ENCODE results near the gene MAPK1IP1L.
"Not testable (repeated sequence)": the region's sequence is repeated elsewhere in the genome, so short reads cannot be mapped to it uniquely, and the experiment has no call there.

Gene MAPK1IP1L

DNA sequence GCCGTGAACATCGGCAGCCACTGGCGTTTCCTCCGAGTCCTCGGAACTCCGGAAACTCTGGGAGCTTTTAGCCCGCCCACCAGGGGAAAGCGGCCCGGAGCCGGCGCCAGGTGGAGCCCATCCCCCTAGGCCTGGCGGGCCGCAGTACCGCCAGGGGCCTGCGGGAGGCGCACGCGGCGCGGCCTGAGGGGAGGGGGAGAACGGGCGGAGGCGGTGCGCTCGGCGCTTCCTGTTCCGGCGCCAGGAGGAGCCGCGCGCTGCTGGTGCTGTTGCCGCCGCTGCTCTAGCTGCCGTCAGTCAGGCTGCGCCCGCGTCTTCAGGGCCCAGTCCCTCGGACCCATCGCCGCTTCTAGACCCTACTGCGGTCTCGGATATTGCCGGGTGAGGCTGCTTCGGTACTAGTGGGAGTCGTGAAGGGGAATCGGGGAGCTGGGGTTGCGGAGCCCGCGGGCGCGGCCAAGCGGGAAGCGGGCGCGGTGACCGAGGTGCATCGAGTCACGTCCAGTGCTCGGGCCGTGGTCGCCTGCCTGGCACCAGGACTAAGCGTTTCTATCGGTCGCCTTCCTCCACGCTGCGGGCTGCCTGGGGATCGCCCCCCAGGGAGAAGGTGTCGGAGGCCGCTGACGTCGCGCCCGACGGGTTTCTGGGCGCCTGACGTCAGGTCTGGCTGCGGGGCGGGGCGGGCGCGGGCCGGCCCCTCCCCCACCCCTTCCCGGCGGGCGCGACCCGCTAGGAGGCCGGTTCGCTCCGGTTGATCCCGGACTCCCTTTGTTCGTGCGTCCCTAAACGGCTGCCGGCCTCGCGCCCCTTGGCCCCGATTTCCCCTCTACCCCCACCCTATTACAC lies at the start of gene MAPK1IP1L:
Gene MAPK1IP1L (plus strand): TSS at position 225 of the 846 bp plus-strand sequence. CDS start 10,037 bp downstream, outside the sequence.
- in situ Hi-C loops (cut with MboI; ENCODE audit: low sequenced_read_pairs): no loop called here

DNA sequence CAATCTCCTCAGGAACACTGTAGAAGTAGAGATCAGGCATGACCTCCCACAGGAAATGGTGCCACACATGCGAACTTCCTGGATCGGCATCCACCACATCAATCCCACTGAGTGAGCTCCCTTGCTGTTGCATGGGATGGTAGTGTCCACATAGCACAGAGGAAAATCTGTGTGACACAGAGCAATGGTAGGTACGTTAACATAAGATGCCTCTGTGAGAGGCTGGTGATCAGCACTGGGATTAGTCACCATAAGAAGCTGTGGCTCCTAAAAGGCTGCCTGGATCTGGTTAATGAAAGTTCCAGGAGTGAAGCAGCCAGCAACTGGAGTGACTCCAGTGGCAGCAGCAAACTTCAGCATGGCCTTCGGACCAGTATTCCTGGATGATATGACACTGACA lies 46.4 kb upstream of the MAPK1IP1L start:
- in situ Hi-C loops (cut with MboI; ENCODE audit: low sequenced_read_pairs): no loop called here

GRCh38 chr14:55015006-55015405 lies 36.4 kb upstream of the MAPK1IP1L start:
- in situ Hi-C loops (cut with MboI; ENCODE audit: low sequenced_read_pairs): no loop called here

- in situ Hi-C loops (cut with MboI; ENCODE audit: low sequenced_read_pairs): no loop called here
Observed at GRCh38 chr14:55019968-55020554, 31.4 kb upstream of the MAPK1IP1L start.

DNA sequence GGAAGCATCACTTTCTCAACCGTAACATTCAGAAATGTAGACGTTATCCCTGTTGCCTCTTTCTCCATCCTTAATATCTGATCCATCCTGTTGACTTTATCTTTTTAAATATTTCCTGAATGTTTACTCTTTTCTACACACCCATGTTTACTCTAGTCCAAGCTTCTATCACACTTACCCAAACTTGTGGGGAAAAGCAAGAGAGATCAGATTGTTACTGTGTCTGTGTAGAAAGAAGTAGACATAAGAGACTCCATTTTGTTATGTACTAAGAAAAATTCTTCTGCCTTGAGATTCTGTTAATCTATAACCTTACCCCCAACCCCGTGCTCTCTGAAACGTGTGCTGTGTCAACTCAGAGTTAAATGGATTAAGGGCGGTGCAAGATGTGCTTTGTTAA lies 27.1 kb upstream of the MAPK1IP1L start:
- in situ Hi-C loops (cut with MboI; ENCODE audit: low sequenced_read_pairs): not testable (repeated sequence)

DNA sequence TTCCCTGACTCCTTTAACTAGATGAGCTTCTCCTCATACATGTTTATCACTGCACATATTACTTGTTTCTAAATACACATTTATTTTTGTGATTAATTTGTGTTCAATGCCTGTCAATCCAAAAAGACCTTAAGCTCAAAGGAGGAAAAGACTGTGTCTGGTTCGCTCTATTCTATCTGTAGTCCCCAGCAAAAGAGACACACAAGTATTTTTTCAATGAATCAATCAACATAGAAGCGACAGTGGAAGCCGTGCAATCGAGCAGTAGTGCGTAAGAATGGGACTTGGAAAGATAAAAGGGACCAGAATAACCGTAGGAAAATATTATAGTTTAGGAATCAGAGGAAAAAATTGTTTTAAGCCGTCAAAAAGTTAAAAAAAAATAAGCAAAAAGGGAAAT lies 25.5 kb upstream of the MAPK1IP1L start:
- in situ Hi-C loops (cut with MboI; ENCODE audit: low sequenced_read_pairs): no loop called here

DNA sequence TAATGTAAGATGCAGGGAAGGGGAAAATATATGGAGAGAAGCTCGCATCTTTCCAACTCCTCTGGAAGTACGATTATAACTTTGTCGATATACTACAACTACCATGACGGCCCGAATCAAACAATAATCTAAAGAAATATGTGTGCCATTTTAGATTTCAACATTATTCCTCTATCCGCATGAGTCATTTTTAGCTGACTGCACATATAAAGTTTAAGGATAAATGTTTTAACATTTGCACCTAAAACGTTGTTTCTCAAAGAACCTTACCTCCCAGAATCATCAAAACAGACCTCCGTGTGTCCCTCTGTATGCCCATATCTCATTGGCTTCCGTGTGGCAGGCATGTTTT lies 25.0 kb upstream of the MAPK1IP1L start:
- in situ Hi-C loops (cut with MboI; ENCODE audit: low sequenced_read_pairs): no loop called here

DNA sequence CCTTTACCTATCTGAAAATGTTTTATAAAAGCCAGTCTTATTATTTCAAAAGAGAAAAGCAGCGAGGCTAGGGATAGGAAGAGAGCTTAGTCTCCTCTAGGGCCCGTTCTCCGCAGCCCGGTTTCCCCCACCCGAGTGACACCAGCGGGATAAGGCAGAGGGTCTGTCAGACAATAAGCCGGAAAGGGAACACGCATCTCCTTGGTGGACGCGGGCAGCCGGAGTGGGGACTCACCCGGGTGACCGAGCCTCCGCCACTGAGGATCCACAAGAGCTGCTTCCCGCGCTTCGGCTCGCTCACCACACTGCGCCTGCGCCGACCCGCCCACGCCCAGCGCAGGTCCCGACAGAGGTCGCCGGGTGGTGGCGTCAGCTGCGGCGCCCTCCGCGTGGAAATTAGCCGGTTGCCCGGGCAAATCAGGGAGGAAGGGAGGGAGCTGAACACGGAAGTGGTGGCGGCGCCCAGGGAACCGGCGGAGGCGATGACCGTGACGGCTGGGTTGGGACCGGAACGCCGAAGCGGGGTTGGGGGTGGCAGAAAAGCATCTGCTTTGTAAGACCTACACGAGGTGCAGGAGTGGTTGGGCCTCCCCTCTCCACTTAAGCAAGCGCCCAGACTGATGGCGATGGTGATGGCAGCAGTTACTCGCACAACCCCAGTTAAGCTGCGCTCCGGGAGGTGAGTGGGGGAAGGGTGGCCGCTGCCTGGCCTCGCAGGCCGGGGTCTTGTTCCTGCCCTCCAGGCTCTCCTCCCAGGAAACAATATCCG lies 24.5 kb upstream of the MAPK1IP1L start, which contains the start of the genes SOCS4 and WDHD1:
Gene SOCS4 (plus strand): TSS at position 444 of the 769 bp plus-strand sequence. CDS start 15,806 bp downstream, outside the sequence.
Gene WDHD1 (minus strand): TSS at position 307 of the 769 bp plus-strand sequence. CDS start 312 bp downstream, outside the sequence.
- in situ Hi-C loops (cut with MboI; ENCODE audit: low sequenced_read_pairs): no loop called here

- in situ Hi-C loops (cut with MboI; ENCODE audit: low sequenced_read_pairs): no loop called here
Observed at GRCh38 chr14:55028066-55028465, 23.4 kb upstream of the MAPK1IP1L start.

GRCh38 chr14:55028476-55028875 lies 23.0 kb upstream of the MAPK1IP1L start:
- in situ Hi-C loops (cut with MboI; ENCODE audit: low sequenced_read_pairs): no loop called here

GRCh38 chr14:55031190-55031589 lies 20.3 kb upstream of the MAPK1IP1L start:
- in situ Hi-C loops (cut with MboI; ENCODE audit: low sequenced_read_pairs): no loop called here

GRCh38 chr14:55037995-55038394 lies 13.5 kb upstream of the MAPK1IP1L start:
- in situ Hi-C loops (cut with MboI; ENCODE audit: low sequenced_read_pairs): not testable (repeated sequence)

DNA sequence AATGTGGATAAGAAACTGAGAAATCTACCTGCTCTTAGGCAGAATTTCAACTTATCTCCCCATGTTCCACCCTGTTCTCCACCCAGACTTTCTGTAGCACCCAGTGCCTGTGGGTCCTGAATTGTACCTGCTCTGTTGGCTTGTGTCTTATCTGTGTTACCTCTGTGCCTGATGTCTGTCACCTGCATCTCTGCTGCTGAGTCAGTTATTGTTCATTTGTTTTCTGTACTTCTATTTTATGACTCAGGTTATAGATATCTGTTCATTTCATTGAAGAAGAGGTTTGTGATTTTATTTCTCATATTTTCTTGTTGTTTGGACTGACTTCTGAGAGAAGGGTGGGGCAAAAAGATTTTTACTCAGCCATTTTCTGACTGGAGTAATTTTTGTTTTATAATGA lies 12.7 kb upstream of the MAPK1IP1L start:
- in situ Hi-C loops (cut with MboI; ENCODE audit: low sequenced_read_pairs): no loop called here

GRCh38 chr14:55043528-55043927 lies 7.9 kb upstream of the MAPK1IP1L start:
- in situ Hi-C loops (cut with MboI; ENCODE audit: low sequenced_read_pairs): no loop called here

DNA sequence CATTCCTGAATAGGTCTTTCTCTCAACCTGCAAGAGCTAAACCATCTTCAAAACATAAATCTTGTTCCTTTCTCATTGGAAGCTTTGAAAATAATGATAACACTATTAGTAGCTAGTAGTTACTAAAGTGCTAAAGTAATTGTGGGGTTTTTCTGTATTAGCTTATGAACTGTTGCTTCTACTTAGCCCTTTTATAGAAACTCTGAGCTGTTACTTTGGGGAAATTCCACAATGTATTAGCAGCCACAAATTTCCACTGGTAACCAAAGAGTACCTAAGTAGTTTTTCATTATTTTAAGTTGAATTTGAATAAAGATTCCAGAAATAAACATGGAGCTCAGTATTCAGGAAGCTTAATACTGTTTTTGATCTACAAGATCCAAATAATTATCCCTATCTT lies 6.4 kb upstream of the MAPK1IP1L start:
- in situ Hi-C loops (cut with MboI; ENCODE audit: low sequenced_read_pairs): no loop called here

DNA sequence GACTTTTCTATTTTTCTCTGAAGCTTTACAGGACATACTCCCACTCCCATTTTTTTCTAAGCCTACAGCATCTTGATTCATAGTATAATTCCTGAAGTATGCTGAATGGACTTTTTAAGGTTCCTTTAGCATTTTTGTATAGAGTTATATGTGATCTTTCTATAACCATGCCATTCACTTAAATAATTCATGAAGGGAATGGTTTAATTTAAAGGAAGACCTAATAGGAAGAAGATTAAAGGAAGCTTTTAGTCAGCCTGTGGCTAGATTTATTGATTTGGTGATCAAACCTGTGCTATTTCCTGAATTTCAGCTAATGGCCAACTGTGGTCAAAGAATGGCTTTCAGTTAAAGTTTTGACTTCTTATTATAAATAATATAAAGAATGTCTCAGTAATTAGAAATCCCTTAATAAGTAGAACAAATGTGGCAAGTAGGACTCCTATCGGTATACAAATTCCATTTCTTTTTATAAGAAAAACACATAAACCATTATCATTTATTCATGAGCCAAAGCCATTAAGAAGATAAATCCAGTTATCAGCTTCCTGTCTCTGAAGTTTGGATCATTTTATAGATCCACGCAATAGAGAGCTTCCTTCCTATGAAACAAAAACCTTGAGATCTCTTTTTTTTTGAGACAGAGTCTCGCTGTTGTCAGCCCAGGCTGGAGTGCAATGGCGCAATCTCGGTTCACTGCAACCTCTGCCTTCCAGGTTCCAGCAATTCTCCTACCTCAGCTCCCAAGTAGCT lies 4.0 kb upstream of the MAPK1IP1L start:
- in situ Hi-C loops (cut with MboI; ENCODE audit: low sequenced_read_pairs): no loop called here

GRCh38 chr14:55048900-55049436 lies 2.5 kb upstream of the MAPK1IP1L start:
- in situ Hi-C loops (cut with MboI; ENCODE audit: low sequenced_read_pairs): no loop called here

DNA sequence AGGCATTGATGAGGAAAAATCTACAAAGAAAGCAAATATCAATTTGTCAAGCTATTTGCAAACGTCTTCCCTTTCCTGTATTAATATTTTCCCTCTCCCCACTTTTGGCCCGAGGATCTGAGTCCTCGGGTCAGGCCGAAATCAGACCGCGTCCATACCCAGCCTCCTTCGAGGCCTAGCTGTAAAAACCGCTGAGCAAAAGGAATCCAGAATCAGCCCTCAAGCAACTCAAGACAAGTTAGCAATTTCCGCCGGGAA lies 353 bp upstream of the MAPK1IP1L start:
- in situ Hi-C loops (cut with MboI; ENCODE audit: low sequenced_read_pairs): no loop called here

DNA sequence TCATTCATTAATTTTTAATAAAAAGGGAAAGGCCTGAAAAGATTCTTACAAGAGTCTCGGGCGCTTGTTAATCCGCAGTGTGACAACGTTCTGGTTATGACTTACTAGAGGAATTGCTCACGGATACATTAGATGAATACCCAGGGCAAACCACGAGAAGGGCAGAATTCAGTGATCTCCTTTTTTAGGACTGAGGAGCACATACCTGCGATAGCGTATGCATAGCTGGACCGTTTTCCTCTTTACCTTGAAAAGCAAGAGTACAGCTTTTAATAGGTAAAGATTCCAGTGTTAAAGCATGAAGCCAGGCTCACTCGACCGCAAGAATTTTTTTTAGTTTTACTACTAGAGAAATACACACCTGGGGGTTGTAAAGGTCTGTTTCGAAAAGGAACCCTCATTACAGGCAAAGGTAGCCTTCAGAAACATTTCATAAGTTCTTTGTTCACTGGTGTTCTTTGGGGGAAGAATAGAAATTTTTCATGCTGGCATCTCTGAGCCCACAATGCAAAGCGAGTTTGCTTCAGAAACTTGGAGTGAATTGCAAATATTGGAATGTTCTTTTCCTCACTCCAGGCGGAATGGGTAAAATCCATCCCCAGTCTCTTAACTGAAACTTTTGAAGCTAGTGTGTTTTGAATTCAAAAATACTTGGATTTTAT lies 953 bp downstream of the MAPK1IP1L start:
- in situ Hi-C loops (cut with MboI; ENCODE audit: low sequenced_read_pairs): no loop called here

DNA sequence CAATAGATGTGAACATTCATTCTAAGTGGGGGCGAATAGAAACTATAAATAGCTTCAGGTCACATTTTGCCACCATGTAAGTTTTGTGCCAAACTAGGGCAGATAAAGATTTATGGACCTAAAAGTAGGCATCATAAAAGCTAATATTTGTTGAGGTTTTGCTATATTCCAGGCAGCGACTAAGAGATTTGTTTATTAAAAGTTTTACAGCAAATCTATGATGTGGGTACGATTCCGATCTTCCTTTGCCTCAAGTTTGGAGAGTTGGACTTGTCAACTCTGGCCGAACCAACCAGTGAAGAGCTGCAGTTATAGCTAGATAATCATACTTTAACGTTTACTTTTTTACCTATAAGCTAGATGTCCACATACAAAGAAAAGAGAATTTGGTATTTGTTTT lies 1.6 kb downstream of the MAPK1IP1L start:
- in situ Hi-C loops (cut with MboI; ENCODE audit: low sequenced_read_pairs): no loop called here
